Stomach (tissue), 4 donors: ENCODE measurements around the gene IQCE.
"Not testable (repeated sequence)": the region's sequence is repeated elsewhere in the genome, so short reads cannot be mapped to it uniquely, and the experiment has no call there.

Source experiments
- POLR2A ChIP-seq, 4 donors: fragments of 450-650 bp; IDR thresholded peaks; one replicate each; pipeline ENCODE4 v1.6.1; 2016; ENCODE audit warnings: antibody characterized with exemption in 4 of 4, control low read depth in 2 of 4, mild to moderate bottlenecking in 1 of 4, moderate library complexity in 1 of 4
- POLR2AphosphoS5 ChIP-seq, 3 donors: sonication (generic); formaldehyde crosslinking; IDR thresholded peaks; one replicate each; pipeline ENCODE4 v1.6.1; 2016; ENCODE audit warnings: antibody characterized with exemption in 3 of 3
- TF ChIP-seq, protein P1 (sequence below), 7 experiments: fragments of 450-650 bp in 4 of 7; fragments of 200-600 bp in 3 of 7; sonication (generic) in 3 of 7; IDR thresholded peaks; one replicate each; pipeline ENCODE4 v1.5.1; 2016 to 2019; ENCODE audit warnings: antibody characterized with exemption in 7 of 7, control low read depth in 2 of 7, mild to moderate bottlenecking in 1 of 7

DNA sequence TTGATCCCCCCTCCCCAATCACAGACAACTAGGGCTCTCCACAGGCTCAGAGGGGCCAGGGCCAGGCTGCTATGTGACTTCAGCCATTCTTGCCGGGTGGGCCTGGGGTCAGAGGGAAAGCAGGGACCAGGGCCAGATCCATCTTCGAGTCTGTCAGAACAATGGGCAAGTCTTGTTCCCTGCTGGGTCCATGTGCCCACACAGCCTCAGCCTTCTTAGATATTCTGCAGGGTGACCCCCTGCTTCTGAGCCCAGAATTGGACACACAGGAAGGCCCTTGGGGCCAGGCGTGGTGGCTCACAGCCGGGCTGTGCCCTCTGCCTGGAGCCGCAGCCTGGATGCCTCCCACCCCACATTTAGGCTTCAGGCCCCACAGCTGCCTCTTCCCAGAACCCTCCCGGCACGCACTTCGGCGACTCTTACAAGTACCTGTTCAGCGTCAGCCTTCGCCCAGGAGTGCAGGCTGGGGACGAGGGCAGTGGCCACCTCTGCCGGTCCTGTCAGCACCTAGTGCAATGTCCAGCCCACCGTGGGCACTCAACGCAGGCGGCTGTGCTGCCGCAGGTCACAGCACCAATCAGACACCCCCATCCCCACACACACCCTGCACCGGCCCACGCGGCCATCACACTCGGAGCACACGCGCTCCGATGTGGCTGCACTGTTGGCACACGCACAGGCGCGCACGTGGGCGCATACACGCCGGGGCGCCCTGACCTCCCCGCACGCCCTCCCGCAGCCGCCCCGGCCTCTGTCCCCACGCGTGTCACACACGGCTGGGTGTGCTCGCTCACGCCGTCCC, 27.6 kb upstream of the IQCE start:
- TF ChIP-seq, protein P1, sequence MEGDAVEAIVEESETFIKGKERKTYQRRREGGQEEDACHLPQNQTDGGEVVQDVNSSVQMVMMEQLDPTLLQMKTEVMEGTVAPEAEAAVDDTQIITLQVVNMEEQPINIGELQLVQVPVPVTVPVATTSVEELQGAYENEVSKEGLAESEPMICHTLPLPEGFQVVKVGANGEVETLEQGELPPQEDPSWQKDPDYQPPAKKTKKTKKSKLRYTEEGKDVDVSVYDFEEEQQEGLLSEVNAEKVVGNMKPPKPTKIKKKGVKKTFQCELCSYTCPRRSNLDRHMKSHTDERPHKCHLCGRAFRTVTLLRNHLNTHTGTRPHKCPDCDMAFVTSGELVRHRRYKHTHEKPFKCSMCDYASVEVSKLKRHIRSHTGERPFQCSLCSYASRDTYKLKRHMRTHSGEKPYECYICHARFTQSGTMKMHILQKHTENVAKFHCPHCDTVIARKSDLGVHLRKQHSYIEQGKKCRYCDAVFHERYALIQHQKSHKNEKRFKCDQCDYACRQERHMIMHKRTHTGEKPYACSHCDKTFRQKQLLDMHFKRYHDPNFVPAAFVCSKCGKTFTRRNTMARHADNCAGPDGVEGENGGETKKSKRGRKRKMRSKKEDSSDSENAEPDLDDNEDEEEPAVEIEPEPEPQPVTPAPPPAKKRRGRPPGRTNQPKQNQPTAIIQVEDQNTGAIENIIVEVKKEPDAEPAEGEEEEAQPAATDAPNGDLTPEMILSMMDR (IDR thresholded peaks at IDR 0.05), result not testable (repeated sequence)
- not testable (repeated sequence) for TF ChIP-seq POLR2A, POLR2AphosphoS5 (IDR thresholded peaks at IDR 0.05)
